ENCODE data around the gene ARHGEF17.

- no peak for TF ChIP-seq CTCF (conservative IDR thresholded peaks at IDR 0.05 in 1 of 2, IDR thresholded peaks at IDR 0.05 in 1 of 2; ENCODE audit: extremely low read depth in 1 of 2, insufficient read depth in 1 of 2, low read depth in 1 of 2, low read length in 2 of 2)
- no peak for TF ChIP-seq EZH2 (IDR thresholded peaks at IDR 0.05; ENCODE audit: borderline replicate concordance, low read length)
These were observed 91.1 kb downstream of the ARHGEF17 start for GRCh38 chr11:73399159-73399590.

Measured in mammary epithelial cell (primary cell).